Natural killer cell (primary cell): ENCODE results near the gene MYDGF. TPM values are rescaled to one million over a fixed set of nuclear protein-coding genes. Genes with fewer than 3 reads are reported as not detected.
A peak's percentile ranks its signal among the peaks of the same experiment; 100 is the strongest.

Experiments
- ATAC-seq, 3 donors: fragments of 150-1000 bp in 2 of 3; fragments of 200-7000 bp in 1 of 3; cut with Tn5 transposase; 1 replicate in 1 of 3; 2 replicates in 2 of 3; pipeline ENCODE4 v1.10.0; 2021; ENCODE audit warnings: mild to moderate bottlenecking in 2 of 3, moderate library complexity in 2 of 3
- DNase-seq, 2 donors: peaks; one replicate each; pipeline versions ENCODE4 v3.0.0 to v3.0.0-alpha.2; 2013 to 2021; ENCODE audit warnings: mixed read lengths in 1 of 2
- H3K27ac ChIP-seq: one replicate; pipeline ENCODE4 v1.5.1; 2013; ENCODE audit warnings: mild to moderate bottlenecking, low read length
- H3K27me3 ChIP-seq: one replicate; pipeline ENCODE4 v1.6.1; 2013; ENCODE audit warnings: low read length; ENCODE audit not compliant: control insufficient read depth, insufficient read depth
- H3K36me3 ChIP-seq: one replicate; pipeline ENCODE4 v1.6.1; 2013; ENCODE audit warnings: low read length; ENCODE audit not compliant: control insufficient read depth, insufficient read depth
- H3K4me1 ChIP-seq: one replicate; pipeline ENCODE4 v1.6.1; 2013; ENCODE audit warnings: low read length; ENCODE audit not compliant: control insufficient read depth, insufficient read depth
- H3K4me3 ChIP-seq: one replicate; pipeline ENCODE4 v1.5.1; 2013; ENCODE audit warnings: low read length
- H3K9me3 ChIP-seq: one replicate; pipeline ENCODE4 v1.6.1; 2013; ENCODE audit warnings: low read length; ENCODE audit not compliant: control insufficient read depth, insufficient read depth
- H3K27ac Mint-ChIP-seq, 2 donors: one replicate each; pipeline ENCODE4 v1.8.0; 2022; ENCODE audit warnings: mild to moderate bottlenecking in 2 of 2, mixed read lengths in 2 of 2, moderate library complexity in 1 of 2
- H3K27me3 Mint-ChIP-seq, 2 donors: one replicate each; pipeline ENCODE4 v1.8.0; 2022; ENCODE audit warnings: low read depth in 2 of 2, mixed read lengths in 2 of 2
- H3K36me3 Mint-ChIP-seq: one replicate; pipeline ENCODE4 v1.8.0; 2022; ENCODE audit warnings: mixed read lengths
- H3K4me1 Mint-ChIP-seq, 2 donors: one replicate each; pipeline ENCODE4 v1.8.0; 2022; ENCODE audit warnings: mixed read lengths in 2 of 2
- H3K4me3 Mint-ChIP-seq: one replicate; pipeline ENCODE4 v1.8.0; 2022; ENCODE audit warnings: mild to moderate bottlenecking, moderate library complexity, mixed read lengths
- H3K9me3 Mint-ChIP-seq, 2 donors: one replicate each; pipeline ENCODE4 v1.8.0; 2022; ENCODE audit warnings: mixed read lengths in 2 of 2
- CTCF ChIP-seq: fragments of 200-600 bp; IDR thresholded peaks from one replicate; pipeline ENCODE4 v1.8.0; 2022; ENCODE audit warnings: antibody characterized with exemption
- WGBS: methylation state at CpG from one replicate; pipeline ENCODE4 v1.1.7; 2013; ENCODE audit warnings: missing lambda C conversion rate; ENCODE audit not compliant: insufficient coverage; 5-methylcytosine and 5-hydroxymethylcytosine counted together
- intact Hi-C: fragments of 100-400 bp; cut with micrococcal nuclease; formaldehyde crosslinking; loops from one replicate; pipeline ENCODE4 v1.14.2; 2022
- total RNA-seq, 4 donors: library from RNA; stranded (reverse); fragments of 120-200 nt in 1 of 4; gene quantifications; one replicate each; pipeline versions ENCODE4 v1.2.3 to v1.2.4, GENCODE V29; 2013 to 2022

The MYDGF gene
- total RNA-seq, 3 donors from 2014 or later (not counting 1 experiment from before 2014, with no cell fraction given): 36.9 to 41.8 (median 37.2) TPM

DNA sequence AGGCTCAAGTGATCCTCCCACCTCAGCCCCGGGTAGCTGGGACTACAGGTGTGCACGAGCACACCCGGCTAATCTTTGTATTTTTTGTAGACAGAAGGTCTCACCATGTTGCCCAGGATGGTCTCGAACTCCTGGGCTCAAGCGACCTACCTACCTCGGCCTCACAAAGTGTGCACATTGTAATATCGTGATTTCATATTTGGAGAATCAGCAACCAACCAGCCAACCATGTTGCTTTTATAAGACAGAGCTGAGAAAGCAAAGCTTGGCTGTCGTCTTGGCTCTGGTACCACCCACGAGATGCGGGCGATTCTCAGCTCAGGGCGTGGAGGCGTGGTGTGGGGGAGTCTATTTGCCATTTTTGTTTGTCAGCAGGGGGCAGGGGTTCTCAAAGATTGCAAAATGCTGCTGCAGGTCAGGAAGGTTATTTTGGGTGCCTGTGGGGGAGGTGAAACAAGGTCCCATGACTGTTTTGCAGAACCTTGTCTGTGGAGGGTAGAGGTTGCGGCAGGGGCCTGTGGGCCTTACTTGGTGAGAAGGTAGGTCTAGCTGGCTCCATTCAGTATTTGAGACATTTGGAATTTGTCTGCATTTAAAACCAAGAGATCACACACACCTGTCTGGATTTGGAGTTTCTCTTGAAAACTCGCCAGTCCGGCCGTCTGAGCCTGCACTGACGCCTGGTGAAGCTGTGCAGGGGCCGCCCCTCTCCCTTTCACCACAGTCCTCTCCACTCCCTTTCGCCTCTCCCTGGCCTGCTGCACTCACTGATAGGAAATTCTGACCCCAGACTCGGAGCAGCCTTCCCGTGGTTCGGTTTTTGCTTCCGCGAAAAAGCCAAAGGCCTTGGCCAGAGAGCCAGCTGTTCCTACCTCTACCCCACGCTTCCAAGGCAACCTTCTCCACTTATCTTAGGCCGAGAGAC is 15.4 kb downstream of the MYDGF start:
- no peak overlapping the region for H3K27ac ChIP-seq
- Mint-ChIP-seq H3K27ac (peak overlapping the region in 1 of 2 donors; percentile 18), H3K36me3 (no peaks in the 10 kb centered on the region), H3K27me3 (no peaks in the 10 kb centered on the region), H3K4me3 (no peak overlapping the region), H3K4me1 (peaks cover 12 to 21% of the 10 kb centered on the region in 2 donors), H3K9me3 (no peaks in the 10 kb centered on the region)
- WGBS: 90% methylated on average over 27 of the region's 27 CpGs
- no peaks in the 10 kb centered on the region for H3K9me3 ChIP-seq
- DNase-seq: no peak
- peaks cover 46% of the 10 kb centered on the region for H3K4me1 ChIP-seq
- no peak overlapping the region for H3K4me3 ChIP-seq
- no peak for ATAC-seq
- H3K27me3 ChIP-seq: no peaks in the 10 kb centered on the region
- no peak for TF ChIP-seq CTCF
- intact Hi-C loops: no loop called here
- H3K36me3 ChIP-seq: peaks cover 25% of the 10 kb centered on the region

DNA sequence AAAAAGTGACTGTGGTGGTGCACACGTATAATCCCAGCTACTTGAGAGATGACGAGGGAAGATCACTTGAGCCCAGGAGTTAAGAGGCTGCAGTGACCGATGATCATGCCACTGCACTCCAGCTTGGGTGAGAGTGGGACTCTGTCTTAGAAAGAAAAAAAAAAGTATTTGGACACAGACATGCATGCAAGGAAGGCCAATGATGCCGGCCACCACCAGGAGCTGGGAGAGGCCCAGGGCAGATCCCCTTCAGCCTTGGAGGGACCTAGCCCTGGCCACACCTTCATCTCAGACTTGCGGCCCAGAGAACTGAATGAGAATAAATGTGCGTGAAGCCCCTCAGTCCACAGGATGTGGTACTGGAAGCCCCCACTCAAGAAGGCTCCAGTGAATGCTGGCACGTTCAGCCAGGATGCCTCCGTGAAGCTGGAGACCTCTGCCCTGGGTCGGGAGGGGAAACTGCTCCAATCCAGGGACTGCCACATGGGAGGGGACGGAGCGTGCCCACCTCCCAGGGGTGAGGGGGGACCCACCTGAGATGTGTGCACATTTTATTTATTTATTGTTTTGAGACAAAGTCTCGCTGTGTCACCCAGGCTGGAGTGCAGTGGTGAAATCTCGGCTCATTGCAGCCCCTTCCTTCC is 16.2 kb downstream of the MYDGF start:
- Histone ChIP-seq H3K4me1 (peaks cover 48% of the 10 kb centered on the region), H3K27ac (no peak overlapping the region), H3K9me3 (no peaks in the 10 kb centered on the region), H3K27me3 (no peaks in the 10 kb centered on the region), H3K4me3 (no peak overlapping the region), H3K36me3 (peaks cover 21% of the 10 kb centered on the region)
- intact Hi-C loops: no loop called here
- no peak for ATAC-seq
- Mint-ChIP-seq H3K36me3 (no peaks in the 10 kb centered on the region), H3K9me3 (no peaks in the 10 kb centered on the region), H3K4me1 (peaks cover 12 to 27% of the 10 kb centered on the region in 2 donors), H3K27me3 (no peaks in the 10 kb centered on the region), H3K27ac (no peak overlapping the region), H3K4me3 (no peak overlapping the region)
- no peak for TF ChIP-seq CTCF
- no peak for DNase-seq
- 96% methylated on average over 13 of the region's 13 CpGs for WGBS

- H3K4me1 Mint-ChIP-seq: peaks cover 4 to 12% of the 10 kb centered on the region in 2 donors
- peaks cover 39% of the 10 kb centered on the region for H3K4me1 ChIP-seq
- intact Hi-C loops: no loop called here
- H3K27ac Mint-ChIP-seq: no peak overlapping the region
- peaks cover 16% of the 10 kb centered on the region for H3K36me3 ChIP-seq
- no peak overlapping the region for H3K4me3 Mint-ChIP-seq
- H3K36me3 Mint-ChIP-seq: no peaks in the 10 kb centered on the region
- no peaks in the 10 kb centered on the region for H3K27me3 ChIP-seq
- no peak overlapping the region for H3K27ac ChIP-seq
- TF ChIP-seq CTCF: no peak
- 87% methylated on average over 42 of the region's 44 CpGs for WGBS
- H3K9me3 ChIP-seq: no peaks in the 10 kb centered on the region
- ATAC-seq (peak; percentile 34 to 70 (median 44)), DNase-seq (no peak)
- H3K4me3 ChIP-seq: no peak overlapping the region
- H3K9me3 Mint-ChIP-seq: no peaks in the 10 kb centered on the region
- H3K27me3 Mint-ChIP-seq: no peaks in the 10 kb centered on the region
These were observed 18.1 kb downstream of the MYDGF start for GRCh38 chr19:4652075-4652474.
